OCI-LY3 (cell line): ENCODE data around the gene JAG2.

Source experiments
- EZH2phosphoT487 ChIP-seq: fragments of 200-600 bp; shearing (Covaris generic); IDR thresholded peaks from 2 replicates; pipeline ENCODE4 v1.6.1; 2018; ENCODE audit warnings: antibody characterized with exemption, mixed run types, low read depth
- TF ChIP-seq, protein P1 (sequence below): fragments of 200-600, 300-600 bp; sonication (generic); IDR thresholded peaks from 2 replicates; pipeline ENCODE4 v1.5.1; 2014; ENCODE audit warnings: antibody characterized with exemption, low read length, low read depth

DNA sequence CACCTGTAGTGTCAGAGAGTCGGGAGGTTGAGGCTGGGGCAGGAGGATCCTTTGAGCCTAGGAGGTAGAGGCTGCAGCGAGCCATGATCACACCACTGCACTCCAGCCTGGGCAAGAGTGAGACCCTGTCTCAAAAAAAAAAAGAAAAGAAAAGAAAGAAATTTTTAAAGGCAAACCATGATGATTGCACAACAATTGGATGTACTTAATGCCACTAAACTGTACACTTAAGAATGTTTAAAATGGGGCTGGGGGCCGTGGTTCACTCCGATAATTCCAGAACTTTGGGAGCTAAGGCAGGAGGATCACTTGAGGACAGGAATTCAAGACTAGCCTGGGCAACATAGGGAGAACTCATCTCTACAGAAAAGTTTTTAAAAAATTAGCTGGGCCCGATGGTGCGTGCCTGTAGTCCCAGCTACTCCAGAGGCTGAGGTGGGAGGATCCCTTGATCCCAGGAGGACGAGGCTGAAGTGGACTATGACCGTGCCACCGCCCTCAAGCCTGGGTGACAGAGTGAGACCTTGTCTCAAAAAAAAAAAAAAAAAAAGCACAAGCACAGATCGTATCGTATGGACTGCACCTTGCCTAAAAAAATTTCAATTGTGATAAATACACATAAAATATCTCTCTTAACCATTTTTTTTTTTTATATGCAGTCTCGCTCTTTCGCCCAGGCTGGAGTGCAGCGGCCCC is 32.7 kb downstream of the JAG2 start:
- TF ChIP-seq, protein P1, sequence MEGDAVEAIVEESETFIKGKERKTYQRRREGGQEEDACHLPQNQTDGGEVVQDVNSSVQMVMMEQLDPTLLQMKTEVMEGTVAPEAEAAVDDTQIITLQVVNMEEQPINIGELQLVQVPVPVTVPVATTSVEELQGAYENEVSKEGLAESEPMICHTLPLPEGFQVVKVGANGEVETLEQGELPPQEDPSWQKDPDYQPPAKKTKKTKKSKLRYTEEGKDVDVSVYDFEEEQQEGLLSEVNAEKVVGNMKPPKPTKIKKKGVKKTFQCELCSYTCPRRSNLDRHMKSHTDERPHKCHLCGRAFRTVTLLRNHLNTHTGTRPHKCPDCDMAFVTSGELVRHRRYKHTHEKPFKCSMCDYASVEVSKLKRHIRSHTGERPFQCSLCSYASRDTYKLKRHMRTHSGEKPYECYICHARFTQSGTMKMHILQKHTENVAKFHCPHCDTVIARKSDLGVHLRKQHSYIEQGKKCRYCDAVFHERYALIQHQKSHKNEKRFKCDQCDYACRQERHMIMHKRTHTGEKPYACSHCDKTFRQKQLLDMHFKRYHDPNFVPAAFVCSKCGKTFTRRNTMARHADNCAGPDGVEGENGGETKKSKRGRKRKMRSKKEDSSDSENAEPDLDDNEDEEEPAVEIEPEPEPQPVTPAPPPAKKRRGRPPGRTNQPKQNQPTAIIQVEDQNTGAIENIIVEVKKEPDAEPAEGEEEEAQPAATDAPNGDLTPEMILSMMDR, result no peak
- TF ChIP-seq EZH2phosphoT487, result no peak
